ENCODE results near the gene FMNL3. TPM values are rescaled to one million over a fixed set of nuclear protein-coding genes. Genes with fewer than 3 reads are reported as not detected.

The FMNL3 gene
- total and polyA plus RNA-seq, 2 of the 13 experiments (the other 11 are each of a cell fraction or from before 2014, with no cell fraction given) = 0.44 to 1.1 TPM

- TF ChIP-seq, protein P1, sequence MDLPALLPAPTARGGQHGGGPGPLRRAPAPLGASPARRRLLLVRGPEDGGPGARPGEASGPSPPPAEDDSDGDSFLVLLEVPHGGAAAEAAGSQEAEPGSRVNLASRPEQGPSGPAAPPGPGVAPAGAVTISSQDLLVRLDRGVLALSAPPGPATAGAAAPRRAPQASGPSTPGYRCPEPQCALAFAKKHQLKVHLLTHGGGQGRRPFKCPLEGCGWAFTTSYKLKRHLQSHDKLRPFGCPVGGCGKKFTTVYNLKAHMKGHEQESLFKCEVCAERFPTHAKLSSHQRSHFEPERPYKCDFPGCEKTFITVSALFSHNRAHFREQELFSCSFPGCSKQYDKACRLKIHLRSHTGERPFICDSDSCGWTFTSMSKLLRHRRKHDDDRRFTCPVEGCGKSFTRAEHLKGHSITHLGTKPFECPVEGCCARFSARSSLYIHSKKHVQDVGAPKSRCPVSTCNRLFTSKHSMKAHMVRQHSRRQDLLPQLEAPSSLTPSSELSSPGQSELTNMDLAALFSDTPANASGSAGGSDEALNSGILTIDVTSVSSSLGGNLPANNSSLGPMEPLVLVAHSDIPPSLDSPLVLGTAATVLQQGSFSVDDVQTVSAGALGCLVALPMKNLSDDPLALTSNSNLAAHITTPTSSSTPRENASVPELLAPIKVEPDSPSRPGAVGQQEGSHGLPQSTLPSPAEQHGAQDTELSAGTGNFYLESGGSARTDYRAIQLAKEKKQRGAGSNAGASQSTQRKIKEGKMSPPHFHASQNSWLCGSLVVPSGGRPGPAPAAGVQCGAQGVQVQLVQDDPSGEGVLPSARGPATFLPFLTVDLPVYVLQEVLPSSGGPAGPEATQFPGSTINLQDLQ (CRISPR knock-in tag; IDR thresholded peaks at IDR 0.05) = peak; percentile 84; the same call in 1 of the 2 replicates
- no peak for TF ChIP-seq ZNF629 (CRISPR knock-in tag; conservative IDR thresholded peaks at IDR 0.05)
- TF ChIP-seq KAT8 (CRISPR knock-in tag; IDR thresholded peaks at IDR 0.05) = peak; percentile 40; the same call in 1 of the 2 replicates
- TF ChIP-seq MTF2 (CRISPR knock-in tag; IDR thresholded peaks at IDR 0.05; ENCODE audit: borderline replicate concordance) = 0 out of 2 replicates have a peak, but pooled peaks have one; percentile 39
- TF ChIP-seq POGK (CRISPR knock-in tag; conservative IDR thresholded peaks at IDR 0.05) = peak; percentile 11; the same call in 1 of the 2 replicates
- peak; percentile 6; the same call in 1 of the 2 replicates for TF ChIP-seq NCOA2 (CRISPR knock-in tag; IDR thresholded peaks at IDR 0.05)
- TF ChIP-seq, protein P2, sequence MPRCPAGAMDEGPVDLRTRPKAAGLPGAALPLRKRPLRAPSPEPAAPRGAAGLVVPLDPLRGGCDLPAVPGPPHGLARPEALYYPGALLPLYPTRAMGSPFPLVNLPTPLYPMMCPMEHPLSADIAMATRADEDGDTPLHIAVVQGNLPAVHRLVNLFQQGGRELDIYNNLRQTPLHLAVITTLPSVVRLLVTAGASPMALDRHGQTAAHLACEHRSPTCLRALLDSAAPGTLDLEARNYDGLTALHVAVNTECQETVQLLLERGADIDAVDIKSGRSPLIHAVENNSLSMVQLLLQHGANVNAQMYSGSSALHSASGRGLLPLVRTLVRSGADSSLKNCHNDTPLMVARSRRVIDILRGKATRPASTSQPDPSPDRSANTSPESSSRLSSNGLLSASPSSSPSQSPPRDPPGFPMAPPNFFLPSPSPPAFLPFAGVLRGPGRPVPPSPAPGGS (CRISPR knock-in tag; IDR thresholded peaks at IDR 0.05) = no peak; the same call in 1 of the 2 replicates
- TF ChIP-seq, protein P3, sequence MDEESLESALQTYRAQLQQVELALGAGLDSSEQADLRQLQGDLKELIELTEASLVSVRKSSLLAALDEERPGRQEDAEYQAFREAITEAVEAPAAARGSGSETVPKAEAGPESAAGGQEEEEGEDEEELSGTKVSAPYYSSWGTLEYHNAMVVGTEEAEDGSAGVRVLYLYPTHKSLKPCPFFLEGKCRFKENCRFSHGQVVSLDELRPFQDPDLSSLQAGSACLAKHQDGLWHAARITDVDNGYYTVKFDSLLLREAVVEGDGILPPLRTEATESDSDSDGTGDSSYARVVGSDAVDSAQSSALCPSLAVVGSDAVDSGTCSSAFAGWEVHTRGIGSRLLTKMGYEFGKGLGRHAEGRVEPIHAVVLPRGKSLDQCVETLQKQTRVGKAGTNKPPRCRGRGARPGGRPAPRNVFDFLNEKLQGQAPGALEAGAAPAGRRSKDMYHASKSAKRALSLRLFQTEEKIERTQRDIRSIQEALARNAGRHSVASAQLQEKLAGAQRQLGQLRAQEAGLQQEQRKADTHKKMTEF (CRISPR knock-in tag; IDR thresholded peaks at IDR 0.05) = peak; percentile 17; the same call in 1 of the 2 replicates
- TF ChIP-seq KDM2A (CRISPR knock-in tag; IDR thresholded peaks at IDR 0.05; ENCODE audit: borderline replicate concordance, low read depth) = peak; percentile 32; the same call in 1 of the 2 replicates
- TF ChIP-seq ZNF687 (CRISPR knock-in tag; IDR thresholded peaks at IDR 0.05) = peak; percentile 82
- TF ChIP-seq MAX (IDR thresholded peaks at IDR 0.05) = peak; percentile 74
- TF ChIP-seq ZFX (CRISPR knock-in tag; IDR thresholded peaks at IDR 0.05; ENCODE audit: low read depth) = peak; percentile 44
- no peak for TF ChIP-seq AGO1 (IDR thresholded peaks at IDR 0.05; ENCODE audit: low read depth, low read length, poor library complexity, severe bottlenecking)
Measured at GRCh38 chr12:49622501-49623141, 84.6 kb downstream of the FMNL3 start (continued).
